GM13977 (cell line): ENCODE measurements around the gene TSC22D4.
A peak's percentile ranks its signal among the peaks of the same experiment; 100 is the strongest.

ENCODE experiments used
- DNase-seq: peaks from one replicate; pipeline ENCODE4 v3.0.0; 2012; ENCODE audit warnings: low spot score
- in situ Hi-C: fragments of 300-500 bp; cut with MboI; formaldehyde crosslinking; loops from one replicate; pipeline ENCODE4 v1.12.0; 2022; ENCODE audit warnings: low sequenced_read_pairs, low pct_unique_long_range_greater_than_20kb, mixed read lengths, inconsistent platforms; ENCODE audit not compliant: unreplicated experiment
- TF ChIP-seq, protein P1 (sequence below): IDR thresholded peaks from 2 replicates; pipeline ENCODE4 v1.5.1; 2012; ENCODE audit warnings: mild to moderate bottlenecking, control low read depth; ENCODE audit not compliant: insufficient read depth; ENCODE audit errors: extremely low read depth, missing control alignments

The TSC22D4 gene

DNA sequence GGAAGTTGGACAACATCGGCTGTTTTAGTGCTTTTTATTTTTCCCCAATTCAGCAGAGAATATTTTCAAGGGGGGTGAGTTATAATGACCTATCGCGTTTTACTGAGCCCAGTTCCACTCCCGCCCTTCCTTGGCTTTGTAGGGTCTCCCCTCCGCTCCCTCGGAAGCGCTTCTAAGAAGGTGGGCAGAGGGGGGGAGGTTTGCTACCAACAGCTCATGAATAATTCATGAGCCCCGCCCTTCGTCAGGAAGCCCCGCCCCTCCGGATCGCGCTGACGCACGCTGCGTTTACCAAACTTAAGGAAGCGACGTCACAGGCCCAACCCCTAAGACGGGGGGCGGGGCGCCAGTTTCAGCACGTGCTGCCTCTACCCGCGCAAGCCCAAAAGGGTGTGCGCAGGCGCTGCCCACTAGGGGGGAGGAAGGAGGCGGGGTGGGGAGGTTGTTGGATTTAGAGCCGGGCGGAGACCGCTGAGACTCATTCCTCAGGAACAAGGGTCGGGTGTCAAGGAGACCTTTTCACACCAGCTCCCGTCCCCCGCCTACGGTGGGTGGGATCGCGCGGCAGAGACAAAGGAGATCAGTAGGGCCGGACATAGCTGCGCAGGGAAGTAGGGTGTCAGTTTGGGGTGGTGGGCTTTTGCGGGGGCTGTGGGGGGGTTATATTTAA lies 49.9 kb downstream of the TSC22D4 start:
- TF ChIP-seq, protein P1, sequence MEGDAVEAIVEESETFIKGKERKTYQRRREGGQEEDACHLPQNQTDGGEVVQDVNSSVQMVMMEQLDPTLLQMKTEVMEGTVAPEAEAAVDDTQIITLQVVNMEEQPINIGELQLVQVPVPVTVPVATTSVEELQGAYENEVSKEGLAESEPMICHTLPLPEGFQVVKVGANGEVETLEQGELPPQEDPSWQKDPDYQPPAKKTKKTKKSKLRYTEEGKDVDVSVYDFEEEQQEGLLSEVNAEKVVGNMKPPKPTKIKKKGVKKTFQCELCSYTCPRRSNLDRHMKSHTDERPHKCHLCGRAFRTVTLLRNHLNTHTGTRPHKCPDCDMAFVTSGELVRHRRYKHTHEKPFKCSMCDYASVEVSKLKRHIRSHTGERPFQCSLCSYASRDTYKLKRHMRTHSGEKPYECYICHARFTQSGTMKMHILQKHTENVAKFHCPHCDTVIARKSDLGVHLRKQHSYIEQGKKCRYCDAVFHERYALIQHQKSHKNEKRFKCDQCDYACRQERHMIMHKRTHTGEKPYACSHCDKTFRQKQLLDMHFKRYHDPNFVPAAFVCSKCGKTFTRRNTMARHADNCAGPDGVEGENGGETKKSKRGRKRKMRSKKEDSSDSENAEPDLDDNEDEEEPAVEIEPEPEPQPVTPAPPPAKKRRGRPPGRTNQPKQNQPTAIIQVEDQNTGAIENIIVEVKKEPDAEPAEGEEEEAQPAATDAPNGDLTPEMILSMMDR: no peak
- in situ Hi-C loops: no loop called here
- peak; percentile 97 for DNase-seq

DNA sequence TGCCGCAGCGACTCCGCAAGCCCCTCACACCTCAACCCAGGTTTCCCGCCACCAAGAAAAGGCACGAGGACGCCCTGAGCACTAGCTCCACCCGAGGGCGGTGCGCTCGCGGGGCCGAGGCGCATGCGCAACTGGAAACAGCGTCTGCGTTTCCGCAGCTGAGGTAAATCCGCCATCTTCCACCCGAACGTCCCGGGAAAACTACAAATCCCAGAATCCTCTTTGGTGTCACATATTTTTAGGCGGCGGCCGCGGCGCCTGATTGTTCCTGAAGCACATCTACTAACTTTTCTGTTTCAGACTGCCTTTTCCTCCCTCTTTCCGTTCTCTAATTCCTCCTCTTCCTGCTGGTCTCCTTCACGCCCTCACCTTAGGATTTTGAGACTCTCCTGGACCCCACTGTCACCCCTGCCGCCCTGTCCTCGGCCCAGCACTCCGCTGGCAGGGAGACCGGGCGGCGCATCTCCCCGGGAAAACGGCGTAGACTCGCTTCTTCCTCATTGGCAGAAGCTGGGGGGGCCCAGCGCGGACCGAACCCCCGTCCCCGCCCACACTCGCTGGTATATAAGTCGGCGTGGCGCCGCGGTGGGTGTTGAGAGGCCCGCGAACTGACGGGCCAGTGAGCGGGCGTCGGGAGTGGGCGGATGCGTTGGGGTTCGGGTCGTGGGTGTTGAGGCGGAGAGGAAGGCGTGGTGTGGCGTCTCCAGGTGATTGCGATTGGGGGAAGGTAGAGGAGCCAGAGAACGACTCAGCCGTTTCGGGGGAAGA lies 50.6 kb downstream of the TSC22D4 start, which contains the start of gene ZCWPW1:
ZCWPW1 (minus strand) TSS at position 505 of the 768 bp plus-strand sequence. CDS start 8,054 bp downstream, outside the sequence.
- peak; percentile 89 for DNase-seq
- TF ChIP-seq, protein P1: no peak
- in situ Hi-C loops: no loop called here

DNA sequence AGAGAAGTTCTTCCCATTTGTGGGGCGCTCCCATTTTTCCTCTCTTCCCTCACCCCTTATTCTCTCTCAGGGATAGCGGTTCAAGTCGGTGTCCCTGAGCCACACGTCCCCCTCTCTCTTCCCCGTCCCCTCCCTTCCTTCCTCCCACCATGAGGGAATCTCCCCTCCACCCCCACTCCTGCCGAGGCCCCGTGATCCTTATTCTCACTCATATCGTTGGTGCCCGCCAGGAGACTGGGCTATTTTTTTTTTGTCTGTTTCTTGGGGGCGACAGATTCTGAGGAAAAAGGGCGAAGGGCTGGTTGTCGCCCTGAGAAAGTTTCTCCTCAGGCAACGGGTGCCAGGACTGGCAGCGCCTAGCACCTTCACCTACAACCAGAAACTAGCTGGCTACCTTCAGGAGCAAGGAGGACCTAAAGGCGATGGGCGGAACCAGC lies 51.2 kb downstream of the TSC22D4 start:
- TF ChIP-seq, protein P1: no peak
- DNase-seq: no peak
- in situ Hi-C loops: no loop called here

DNA sequence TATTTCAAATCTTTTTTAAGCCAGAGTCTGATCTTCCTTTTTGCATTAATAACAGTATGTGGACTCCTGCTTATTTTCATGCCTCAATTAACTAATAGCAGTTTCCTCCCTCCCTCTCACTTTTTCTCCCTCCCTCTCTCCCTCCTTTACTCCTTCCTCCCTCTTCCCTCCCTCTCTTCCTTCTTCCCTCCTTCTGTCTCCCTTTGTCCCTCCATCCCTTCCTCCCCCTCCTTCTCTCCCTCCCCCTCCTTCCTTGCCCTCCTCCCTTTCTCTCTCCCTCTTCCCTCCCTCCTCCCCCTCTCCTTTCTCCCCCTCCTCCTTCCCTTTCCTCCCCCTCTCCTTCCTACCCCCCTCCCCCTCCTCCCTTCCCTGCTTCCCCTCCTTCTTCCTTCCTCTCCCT lies 52.5 kb downstream of the TSC22D4 start:
- in situ Hi-C loops: no loop called here
- DNase-seq: no peak
- TF ChIP-seq, protein P1: no peak

DNA sequence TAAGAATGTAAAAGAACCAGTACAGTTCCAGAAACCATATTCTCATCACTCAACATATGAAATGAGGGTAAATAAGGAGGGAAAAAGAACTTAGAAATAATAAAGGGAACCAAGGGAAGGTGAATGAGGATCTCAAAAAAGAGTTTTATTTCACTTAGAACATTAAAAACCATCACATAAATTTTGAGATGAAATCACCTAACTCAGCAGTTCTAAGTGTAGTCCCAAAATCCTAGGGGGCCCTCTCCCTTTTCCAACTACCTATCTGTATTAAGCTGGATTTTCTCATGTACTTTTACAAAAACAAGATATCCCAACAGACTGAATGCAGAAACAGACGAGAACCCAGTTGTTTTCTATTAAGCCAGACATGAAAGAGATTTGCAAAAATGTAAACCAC lies 53.7 kb downstream of the TSC22D4 start:
- in situ Hi-C loops: no loop called here
- no peak for DNase-seq
- TF ChIP-seq, protein P1: no peak

GRCh38 chr7:100423315-100423714 lies 55.7 kb downstream of the TSC22D4 start:
- TF ChIP-seq, protein P1: no peak
- in situ Hi-C loops: no loop called here
- no peak for DNase-seq
